HG03565 (cell line): ENCODE results near the gene LASP1NB.
A peak's percentile ranks its signal among the peaks of the same experiment; 100 is the strongest.
"Not testable (repeated sequence)": the region's sequence is repeated elsewhere in the genome, so short reads cannot be mapped to it uniquely, and the experiment has no call there.

Experiments used
- ATAC-seq: cut with Tn5 transposase; IDR thresholded peaks from one replicate; pipeline ENCODE4 v1.9.1; 2021; ENCODE audit warnings: mild to moderate bottlenecking, moderate library complexity; ENCODE audit not compliant: unreplicated experiment

Gene LASP1NB

GRCh38 chr17:38896346-38896954 is 29.0 kb upstream of the LASP1NB start:
- no peak for ATAC-seq

- no peak for ATAC-seq
Observed at GRCh38 chr17:38897176-38897575, 28.2 kb upstream of the LASP1NB start.

GRCh38 chr17:38897671-38898290 is 27.6 kb upstream of the LASP1NB start:
- ATAC-seq: no peak

- ATAC-seq: peak; percentile 7
Observed at GRCh38 chr17:38898291-38898679, 27.1 kb upstream of the LASP1NB start.

GRCh38 chr17:38898812-38899348 is 26.5 kb upstream of the LASP1NB start:
- peak; percentile 72 for ATAC-seq

GRCh38 chr17:38899421-38899820 is 26.0 kb upstream of the LASP1NB start:
- no peak for ATAC-seq

GRCh38 chr17:38900978-38901656 is 24.3 kb upstream of the LASP1NB start:
- ATAC-seq: no peak

GRCh38 chr17:38903404-38903803 is 22.0 kb upstream of the LASP1NB start:
- no peak for ATAC-seq

- ATAC-seq: no peak
Observed at GRCh38 chr17:38904892-38905291, 20.5 kb upstream of the LASP1NB start.

- ATAC-seq: no peak
Observed at GRCh38 chr17:38905375-38905774, 20.0 kb upstream of the LASP1NB start.

GRCh38 chr17:38906460-38907228 is 18.8 kb upstream of the LASP1NB start:
- ATAC-seq: no peak

- no peak for ATAC-seq
Observed at GRCh38 chr17:38907930-38908675, 17.3 kb upstream of the LASP1NB start.

- ATAC-seq: no peak
Observed at GRCh38 chr17:38908676-38909181, 16.7 kb upstream of the LASP1NB start.

- ATAC-seq: no peak
Observed at GRCh38 chr17:38910325-38910724, 15.1 kb upstream of the LASP1NB start.

- no peak for ATAC-seq
Observed at GRCh38 chr17:38911081-38911730, 14.2 kb upstream of the LASP1NB start.

- ATAC-seq: not testable (repeated sequence)
Observed at GRCh38 chr17:38911731-38912081, 13.7 kb upstream of the LASP1NB start.

- ATAC-seq: no peak
Observed at GRCh38 chr17:38912221-38912813, 13.1 kb upstream of the LASP1NB start.

GRCh38 chr17:38914741-38915638 is 10.4 kb upstream of the LASP1NB start:
- ATAC-seq: no peak

GRCh38 chr17:38915639-38915995 is 9.8 kb upstream of the LASP1NB start:
- no peak for ATAC-seq
